HG03045 (cell line): Measurements from ENCODE around the gene ENHO.

Source experiments
- ATAC-seq: cut with Tn5 transposase; IDR thresholded peaks from one replicate; pipeline ENCODE4 v1.9.1; 2021; ENCODE audit warnings: mild to moderate bottlenecking, moderate library complexity; ENCODE audit not compliant: unreplicated experiment

Gene ENHO

GRCh38 chr9:34522971-34523797 lies at the start of gene ENHO:
Gene ENHO (minus strand): TSS chr9:34522990. CDS start chr9:34521695, 1,295 bp downstream.
- peak; percentile 88 for ATAC-seq

GRCh38 chr9:34572092-34572491 lies 49.3 kb upstream of the ENHO start:
- no peak for ATAC-seq

- no peak for ATAC-seq
Measured at GRCh38 chr9:34571481-34571810, 48.7 kb upstream of the ENHO start.

GRCh38 chr9:34570809-34571480 lies 48.2 kb upstream of the ENHO start:
- no peak for ATAC-seq

- ATAC-seq: no peak
Measured at GRCh38 chr9:34570376-34570775, 47.6 kb upstream of the ENHO start.

- no peak for ATAC-seq
Measured at GRCh38 chr9:34568774-34569173, 46.0 kb upstream of the ENHO start.

GRCh38 chr9:34568133-34568532 lies 45.3 kb upstream of the ENHO start:
- no peak for ATAC-seq

- no peak for ATAC-seq
Measured at GRCh38 chr9:34566972-34567371, 44.2 kb upstream of the ENHO start.

GRCh38 chr9:34566322-34566721 lies 43.5 kb upstream of the ENHO start:
- ATAC-seq: no peak

GRCh38 chr9:34565856-34566255 lies 43.1 kb upstream of the ENHO start:
- no peak for ATAC-seq

- no peak for ATAC-seq
Measured at GRCh38 chr9:34564617-34565016, 41.8 kb upstream of the ENHO start.

- ATAC-seq: no peak
Measured at GRCh38 chr9:34563262-34563661, 40.5 kb upstream of the ENHO start.

GRCh38 chr9:34562135-34562745 lies 39.5 kb upstream of the ENHO start:
- no peak for ATAC-seq

GRCh38 chr9:34560599-34561214 lies 37.9 kb upstream of the ENHO start:
- ATAC-seq: no peak

- ATAC-seq: no peak
Measured at GRCh38 chr9:34559624-34560455, 37.0 kb upstream of the ENHO start.

GRCh38 chr9:34558919-34559623 lies 36.3 kb upstream of the ENHO start:
- no peak for ATAC-seq

- ATAC-seq: no peak
Measured at GRCh38 chr9:34558364-34558763, 35.6 kb upstream of the ENHO start.

- ATAC-seq: no peak
Measured at GRCh38 chr9:34557426-34558321, 34.9 kb upstream of the ENHO start.

GRCh38 chr9:34556949-34557348 lies 34.2 kb upstream of the ENHO start:
- ATAC-seq: no peak
